ENCODE results near the gene ANXA11. TPM values are rescaled to one million over a fixed set of nuclear protein-coding genes. Genes with fewer than 3 reads are reported as not detected.

ANXA11 gene
- polyA plus RNA-seq, 2 of the 4 experiments (the other 2 are of a cell fraction) = 92.6 to 119 TPM

- Histone ChIP-seq H3K27ac (no peak overlapping the region), H3K4me2 (no peak overlapping the region), H3K9me3 (no peaks in the 10 kb centered on the region), H3K4me1 (peaks cover 7% of the 10 kb centered on the region; the same call in 2 of the 3 replicates), H3K4me3 (no peak overlapping the region)
- FAIRE-seq (no peak), DNase-seq (ENCODE audit: low read depth in 1 of 2, low spot score in 1 of 2) (no peak), ATAC-seq (no peak)
- TF ChIP-seq KDM1A (IDR thresholded peaks at IDR 0.05; ENCODE audit: low read depth) (no peak), NFE2L2 (conservative IDR thresholded peaks at IDR 0.05; ENCODE audit: low read length) (no peak), ZFP36 (IDR thresholded peaks at IDR 0.05; ENCODE audit: borderline replicate concordance, partially characterized antibody) (no peak), JUN (IDR thresholded peaks at IDR 0.05) (no peak), PHF8 (IDR thresholded peaks at IDR 0.05; ENCODE audit: borderline replicate concordance, low read depth) (no peak), HOXB5 (CRISPR knock-in tag; IDR thresholded peaks at IDR 0.05) (no peak), NPAS2 (CRISPR knock-in tag; IDR thresholded peaks at IDR 0.05; ENCODE audit: borderline replicate concordance) (no peak), FOXS1 (CRISPR knock-in tag; IDR thresholded peaks at IDR 0.05) (no peak), BHLHE40 (IDR thresholded peaks at IDR 0.05; ENCODE audit: low read depth, low read length) (no peak), CHD2 (IDR thresholded peaks at IDR 0.05; ENCODE audit: low read length, partially characterized antibody) (no peak), FOSB (CRISPR knock-in tag; IDR thresholded peaks at IDR 0.05) (no peak), RCOR1 (IDR thresholded peaks at IDR 0.05; ENCODE audit: low read depth, low read length) (no peak)
- TF ChIP-seq, protein P1, sequence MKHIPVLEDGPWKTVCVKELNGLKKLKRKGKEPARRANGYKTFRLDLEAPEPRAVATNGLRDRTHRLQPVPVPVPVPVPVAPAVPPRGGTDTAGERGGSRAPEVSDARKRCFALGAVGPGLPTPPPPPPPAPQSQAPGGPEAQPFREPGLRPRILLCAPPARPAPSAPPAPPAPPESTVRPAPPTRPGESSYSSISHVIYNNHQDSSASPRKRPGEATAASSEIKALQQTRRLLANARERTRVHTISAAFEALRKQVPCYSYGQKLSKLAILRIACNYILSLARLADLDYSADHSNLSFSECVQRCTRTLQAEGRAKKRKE (CRISPR knock-in tag; IDR thresholded peaks at IDR 0.05; ENCODE audit: low read depth) = no peak
- TF ChIP-seq, protein P2, sequence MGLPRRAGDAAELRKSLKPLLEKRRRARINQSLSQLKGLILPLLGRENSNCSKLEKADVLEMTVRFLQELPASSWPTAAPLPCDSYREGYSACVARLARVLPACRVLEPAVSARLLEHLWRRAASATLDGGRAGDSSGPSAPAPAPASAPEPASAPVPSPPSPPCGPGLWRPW (IDR thresholded peaks at IDR 0.05) = no peak
- POLR2A ChIA-PET = interaction anchor here (1.7 kb wide), 1 partner anchor 21 kb away, joined by 6 read pairs; the partner anchor contains the start of gene ANXA11
- 85% methylated on average over 4 of the region's 4 CpGs for WGBS (ENCODE audit: missing lambda C conversion rate)
- CTCF ChIA-PET = interaction anchor here (0.9 to 2.0 kb wide), 6 partner anchors 10 to 37 kb away, joined by 3 to 6 read pairs (median 4); no protein-coding TSS in a partner anchor
Measured at GRCh38 chr10:80184291-80184690, 21.0 kb downstream of the ANXA11 start.

GRCh38 chr10:80183436-80183835, 21.9 kb downstream of the ANXA11 start:
- no peaks in the 10 kb centered on the region for H3K9me3 ChIP-seq
- H3K4me1 ChIP-seq = peaks cover 7% of the 10 kb centered on the region; the same call in 2 of the 3 replicates
- no peak for FAIRE-seq
- no peak for DNase-seq (ENCODE audit: low read depth in 1 of 2, low spot score in 1 of 2)
- ChIA-PET POLR2A (interaction anchor here (1.7 kb wide), 1 partner anchor 22 kb away, joined by 6 read pairs; the partner anchor contains the start of gene ANXA11), CTCF (interaction anchor here (1.7 kb wide), 1 partner anchor 15 kb away, joined by 5 read pairs; no protein-coding TSS in a partner anchor)
- no CpG with 5 or more reads among the region's 4 CpGs for WGBS (ENCODE audit: missing lambda C conversion rate)
- no peak overlapping the region for H3K4me3 ChIP-seq
- no peak for ATAC-seq
- no peak overlapping the region for H3K4me2 ChIP-seq
- no peak overlapping the region for H3K27ac ChIP-seq
- TF ChIP-seq MAFK (IDR thresholded peaks at IDR 0.05; ENCODE audit: partially characterized antibody) = no peak

- ATAC-seq (no peak), DNase-seq (ENCODE audit: low read depth in 1 of 2, low spot score in 1 of 2) (no peak), FAIRE-seq (no peak)
- Histone ChIP-seq H3K4me2 (no peak overlapping the region), H3K4me1 (peaks cover 12% of the 10 kb centered on the region; the same call in 2 of the 3 replicates), H3K27ac (no peak overlapping the region), H3K9me3 (no peaks in the 10 kb centered on the region), H3K4me3 (no peak overlapping the region)
- 87% methylated on average over 6 of the region's 6 CpGs for WGBS (ENCODE audit: missing lambda C conversion rate)
- no peak for TF ChIP-seq KDM1A (IDR thresholded peaks at IDR 0.05; ENCODE audit: low read depth)
- TF ChIP-seq SMC3 (IDR thresholded peaks at IDR 0.05) = no peak
- TF ChIP-seq TP53 (CRISPR knock-in tag; IDR thresholded peaks at IDR 0.05) = no peak
- TF ChIP-seq MAFK (IDR thresholded peaks at IDR 0.05; ENCODE audit: partially characterized antibody) = no peak
- TF ChIP-seq HOXB13 (CRISPR knock-in tag; IDR thresholded peaks at IDR 0.05; ENCODE audit: low read depth) = no peak
- no peak for TF ChIP-seq ELK1 (IDR thresholded peaks at IDR 0.05; ENCODE audit: low read depth, low read length)
- no peak for TF ChIP-seq EHMT2 (IDR thresholded peaks at IDR 0.05; ENCODE audit: low read depth)
- no peak for TF ChIP-seq REST (IDR thresholded peaks at IDR 0.05)
- no peak for TF ChIP-seq RCOR1 (IDR thresholded peaks at IDR 0.05; ENCODE audit: low read depth, low read length)
- no peak for TF ChIP-seq TFCP2L1 (CRISPR knock-in tag; IDR thresholded peaks at IDR 0.05)
- TF ChIP-seq, protein P3, sequence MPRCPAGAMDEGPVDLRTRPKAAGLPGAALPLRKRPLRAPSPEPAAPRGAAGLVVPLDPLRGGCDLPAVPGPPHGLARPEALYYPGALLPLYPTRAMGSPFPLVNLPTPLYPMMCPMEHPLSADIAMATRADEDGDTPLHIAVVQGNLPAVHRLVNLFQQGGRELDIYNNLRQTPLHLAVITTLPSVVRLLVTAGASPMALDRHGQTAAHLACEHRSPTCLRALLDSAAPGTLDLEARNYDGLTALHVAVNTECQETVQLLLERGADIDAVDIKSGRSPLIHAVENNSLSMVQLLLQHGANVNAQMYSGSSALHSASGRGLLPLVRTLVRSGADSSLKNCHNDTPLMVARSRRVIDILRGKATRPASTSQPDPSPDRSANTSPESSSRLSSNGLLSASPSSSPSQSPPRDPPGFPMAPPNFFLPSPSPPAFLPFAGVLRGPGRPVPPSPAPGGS (IDR thresholded peaks at IDR 0.05) = no peak
- TF ChIP-seq EP300 (IDR thresholded peaks at IDR 0.05) = no peak
- TF ChIP-seq RFX5 (IDR thresholded peaks at IDR 0.05) = no peak
- TF ChIP-seq, protein P4, sequence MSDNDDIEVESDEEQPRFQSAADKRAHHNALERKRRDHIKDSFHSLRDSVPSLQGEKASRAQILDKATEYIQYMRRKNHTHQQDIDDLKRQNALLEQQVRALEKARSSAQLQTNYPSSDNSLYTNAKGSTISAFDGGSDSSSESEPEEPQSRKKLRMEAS (IDR thresholded peaks at IDR 0.05) = no peak
- no peak for TF ChIP-seq CBX2 (IDR thresholded peaks at IDR 0.05; ENCODE audit: borderline replicate concordance, low read depth)
- ChIA-PET POLR2A (no interaction called here), CTCF (interaction anchor here (1.7 kb wide), 1 partner anchor 15 kb away, joined by 5 read pairs; no protein-coding TSS in a partner anchor)
Measured at GRCh38 chr10:80182986-80183385, 22.4 kb downstream of the ANXA11 start.

All from A549 (cell line).